Mucosa of rectum (tissue), 2 donors: ENCODE measurements around the gene RETSAT.
"Not testable (repeated sequence)": the region's sequence is repeated elsewhere in the genome, so short reads cannot be mapped to it uniquely, and the experiment has no call there.

Source experiments
- H3K27ac ChIP-seq, 2 donors: one replicate each; pipeline ENCODE4 v1.7.0; 2013; ENCODE audit warnings: inconsistent platforms in 2 of 2, low read depth in 2 of 2, low read length in 2 of 2
- H3K27me3 ChIP-seq, 2 donors: one replicate each; pipeline ENCODE4 v1.7.0; 2013; ENCODE audit warnings: low read length in 2 of 2; ENCODE audit not compliant: control insufficient read depth in 2 of 2, insufficient read depth in 2 of 2
- H3K36me3 ChIP-seq, 2 donors: one replicate each; pipeline ENCODE4 v1.7.0; 2013; ENCODE audit warnings: low read length in 2 of 2; ENCODE audit not compliant: control insufficient read depth in 2 of 2, insufficient read depth in 2 of 2
- H3K4me1 ChIP-seq, 2 donors: one replicate each; pipeline ENCODE4 v1.7.0; 2013; ENCODE audit warnings: low read length in 2 of 2, mild to moderate bottlenecking in 1 of 2; ENCODE audit not compliant: control insufficient read depth in 2 of 2, insufficient read depth in 2 of 2
- H3K4me3 ChIP-seq, 2 donors: one replicate each; pipeline ENCODE4 v1.7.0; 2013; ENCODE audit warnings: low read length in 2 of 2
- H3K9ac ChIP-seq, 2 donors: one replicate each; pipeline ENCODE4 v1.7.0; 2013; ENCODE audit warnings: low read length in 2 of 2, low read depth in 1 of 2, mild to moderate bottlenecking in 1 of 2
- H3K9me3 ChIP-seq, 2 donors: one replicate each; pipeline ENCODE4 v1.7.0; 2013; ENCODE audit warnings: low read length in 2 of 2; ENCODE audit not compliant: control insufficient read depth in 2 of 2
- donor health status: healthy.
- donor health status: Normal muscosa, but diverticular disease.

RETSAT gene

DNA sequence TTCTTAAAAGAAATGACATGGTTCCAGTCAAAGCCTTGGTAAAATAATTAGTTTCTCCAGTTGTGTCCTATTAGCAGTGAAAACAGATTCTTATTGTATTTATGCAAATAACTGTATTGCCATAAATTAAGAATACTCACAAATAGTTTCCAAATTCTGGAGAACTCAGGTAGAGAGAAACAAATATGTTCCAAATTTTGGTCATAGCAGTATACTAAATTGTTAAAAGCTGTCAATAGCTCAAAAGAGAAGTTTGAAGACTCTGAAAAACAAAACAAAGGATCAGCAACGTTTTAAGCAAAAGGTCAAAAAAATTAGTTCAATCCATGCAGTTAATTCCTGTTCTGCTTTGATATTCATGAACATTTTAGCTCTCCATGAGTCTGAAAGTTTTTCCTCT, 25.7 kb upstream of the RETSAT start:
- H3K9me3 ChIP-seq: no peaks in the 10 kb centered on the region
- H3K4me3 ChIP-seq: no peak overlapping the region
- peaks cover 18 to 33% of the 10 kb centered on the region in 2 donors for H3K36me3 ChIP-seq
- H3K27ac ChIP-seq: no peak overlapping the region
- H3K4me1 ChIP-seq: no peaks in the 10 kb centered on the region
- H3K9ac ChIP-seq: no peak overlapping the region
- H3K27me3 ChIP-seq: no peaks in the 10 kb centered on the region

GRCh38 chr2:85378257-85378656, 23.9 kb upstream of the RETSAT start:
- Histone ChIP-seq H3K27ac (no peak overlapping the region), H3K4me1 (no peaks in the 10 kb centered on the region), H3K36me3 (peaks cover 15 to 26% of the 10 kb centered on the region in 2 donors), H3K27me3 (no peaks in the 10 kb centered on the region), H3K9ac (no peak overlapping the region), H3K4me3 (no peak overlapping the region), H3K9me3 (no peaks in the 10 kb centered on the region)

GRCh38 chr2:85377083-85377482, 22.8 kb upstream of the RETSAT start:
- H3K27me3 ChIP-seq: no peaks in the 10 kb centered on the region
- no peaks in the 10 kb centered on the region for H3K4me1 ChIP-seq
- H3K36me3 ChIP-seq: peaks cover 15 to 26% of the 10 kb centered on the region in 2 donors
- H3K4me3 ChIP-seq: no peak overlapping the region
- no peak overlapping the region for H3K9ac ChIP-seq
- no peak overlapping the region for H3K27ac ChIP-seq
- H3K9me3 ChIP-seq: no peaks in the 10 kb centered on the region

DNA sequence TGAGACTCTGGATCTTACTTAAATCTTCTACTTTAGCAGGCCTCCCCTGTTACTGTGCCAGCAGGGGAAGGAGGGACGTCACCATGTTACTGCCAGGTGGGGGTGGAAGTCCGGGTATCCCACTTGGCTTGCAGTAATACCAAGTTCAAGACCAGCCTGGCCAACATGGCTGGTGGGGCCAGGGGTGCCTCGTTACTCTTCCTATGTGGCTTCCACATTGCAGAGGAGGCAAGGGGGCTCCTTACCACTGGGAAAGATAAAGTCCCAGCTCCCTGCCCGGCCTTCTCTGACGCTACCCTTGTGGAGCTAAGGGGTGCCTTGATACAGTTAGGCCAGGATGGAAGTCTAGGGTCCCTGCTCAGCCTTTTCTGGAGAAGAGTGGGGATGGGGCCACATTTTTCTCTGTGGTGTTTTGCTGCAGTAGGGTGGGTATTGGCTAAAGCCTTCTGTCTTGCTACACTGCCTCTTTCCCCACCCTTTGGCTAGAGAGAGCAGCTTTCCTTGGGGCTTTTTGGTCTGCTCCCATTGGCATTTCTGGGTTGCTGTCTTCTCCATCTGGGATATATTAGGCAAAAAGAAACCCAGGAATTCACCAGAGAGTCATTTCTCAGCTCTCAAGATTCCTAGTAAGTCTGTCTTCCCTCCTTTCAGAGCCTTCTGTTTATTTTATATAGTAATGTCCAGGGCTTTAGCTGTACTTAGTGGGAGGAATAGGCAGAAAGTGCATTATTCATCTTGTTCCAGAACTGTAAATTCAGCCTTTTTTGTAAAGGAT, 22.1 kb upstream of the RETSAT start:
- no peaks in the 10 kb centered on the region for H3K9me3 ChIP-seq
- H3K4me1 ChIP-seq: no peaks in the 10 kb centered on the region
- no peak overlapping the region for H3K9ac ChIP-seq
- no peak overlapping the region for H3K4me3 ChIP-seq
- H3K27me3 ChIP-seq: no peaks in the 10 kb centered on the region
- H3K27ac ChIP-seq: no peak overlapping the region
- H3K36me3 ChIP-seq: peaks cover 15 to 27% of the 10 kb centered on the region in 2 donors

GRCh38 chr2:85371045-85371444, 16.7 kb upstream of the RETSAT start:
- H3K9ac ChIP-seq: no peak overlapping the region
- H3K27me3 ChIP-seq: no peaks in the 10 kb centered on the region
- H3K4me1 ChIP-seq: peaks cover 0 to 3% of the 10 kb centered on the region in 2 donors
- H3K4me3 ChIP-seq: no peak overlapping the region
- H3K27ac ChIP-seq: no peak overlapping the region
- H3K9me3 ChIP-seq: no peaks in the 10 kb centered on the region
- peaks cover 0 to 11% of the 10 kb centered on the region in 2 donors for H3K36me3 ChIP-seq

- no peak overlapping the region for H3K4me3 ChIP-seq
- H3K27me3 ChIP-seq: no peaks in the 10 kb centered on the region
- no peak overlapping the region for H3K27ac ChIP-seq
- H3K9me3 ChIP-seq: no peaks in the 10 kb centered on the region
- peak overlapping the region in 1 of 2 donors; percentile 14 for H3K9ac ChIP-seq
- peaks cover 0 to 3% of the 10 kb centered on the region in 2 donors for H3K4me1 ChIP-seq
- peaks cover 0 to 6% of the 10 kb centered on the region in 2 donors for H3K36me3 ChIP-seq
Observed at GRCh38 chr2:85369500-85369899, 15.2 kb upstream of the RETSAT start.

- H3K4me3 ChIP-seq: no peak overlapping the region
- H3K27me3 ChIP-seq: no peaks in the 10 kb centered on the region
- peaks cover 0 to 3% of the 10 kb centered on the region in 2 donors for H3K4me1 ChIP-seq
- H3K9ac ChIP-seq: no peak overlapping the region
- no peak overlapping the region for H3K27ac ChIP-seq
- H3K36me3 ChIP-seq: peaks cover 0 to 6% of the 10 kb centered on the region in 2 donors
- H3K9me3 ChIP-seq: no peaks in the 10 kb centered on the region
Observed at GRCh38 chr2:85368921-85369320, 14.6 kb upstream of the RETSAT start.

GRCh38 chr2:85367180-85367579, 12.9 kb upstream of the RETSAT start:
- H3K4me3 ChIP-seq: no peak overlapping the region
- peaks cover 0 to 3% of the 10 kb centered on the region in 2 donors for H3K4me1 ChIP-seq
- H3K9ac ChIP-seq: no peak overlapping the region
- no peaks in the 10 kb centered on the region for H3K27me3 ChIP-seq
- no peaks in the 10 kb centered on the region for H3K9me3 ChIP-seq
- no peak overlapping the region for H3K27ac ChIP-seq
- H3K36me3 ChIP-seq: peaks cover 11 to 16% of the 10 kb centered on the region in 2 donors

- H3K36me3 ChIP-seq: peaks cover 20 to 25% of the 10 kb centered on the region in 2 donors
- H3K4me3 ChIP-seq, H3K27me3 ChIP-seq, H3K9ac ChIP-seq, H3K4me1 ChIP-seq, H3K9me3 ChIP-seq, H3K27ac ChIP-seq: not testable (repeated sequence)
Observed at GRCh38 chr2:85362653-85363387, 8.5 kb upstream of the RETSAT start.

DNA sequence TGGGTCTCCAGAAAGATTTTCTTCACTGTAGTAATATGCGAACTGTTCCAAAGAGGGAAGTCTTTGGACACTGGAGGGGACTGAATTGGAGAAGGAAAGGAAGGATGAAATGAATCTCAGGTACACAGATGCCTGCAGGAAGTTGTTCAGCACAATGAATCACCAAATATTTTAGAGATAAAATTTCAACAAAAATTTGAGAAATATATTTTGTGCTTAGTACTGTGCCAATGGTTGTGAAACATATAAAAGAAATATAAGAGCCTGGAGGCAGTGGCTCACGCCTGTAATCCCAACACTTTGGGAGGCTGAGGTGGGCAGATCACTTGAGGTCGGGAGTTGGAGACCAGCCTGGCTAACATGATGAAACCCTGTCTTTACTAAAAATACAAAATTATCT, 3.4 kb upstream of the RETSAT start:
- Histone ChIP-seq H3K27me3 (no peaks in the 10 kb centered on the region), H3K36me3 (peaks cover 19 to 20% of the 10 kb centered on the region in 2 donors), H3K9me3 (no peaks in the 10 kb centered on the region), H3K27ac (no peak overlapping the region), H3K9ac (no peak overlapping the region), H3K4me1 (peaks cover 11 to 16% of the 10 kb centered on the region in 2 donors), H3K4me3 (no peak overlapping the region)
